Activated naive CD8-positive, alpha-beta T cell treated with anti-CD3 and anti-CD28 coated beads for 36 hours (primary cell): ENCODE data around the gene ARFRP1. TPM values are rescaled to one million over a fixed set of nuclear protein-coding genes. Genes with fewer than 3 reads are reported as not detected.
A peak's percentile ranks its signal among the peaks of the same experiment; 100 is the strongest.

Source experiments
- DNase-seq: peaks from one replicate; pipeline ENCODE4 v3.0.0; 2021
- H3K27ac Mint-ChIP-seq: one replicate; pipeline ENCODE4 v1.8.0; 2022; ENCODE audit warnings: mild to moderate bottlenecking, moderate library complexity, mixed read lengths
- H3K27me3 Mint-ChIP-seq: one replicate; pipeline ENCODE4 v1.8.0; 2022; ENCODE audit warnings: mild to moderate bottlenecking, mixed read lengths
- H3K36me3 Mint-ChIP-seq: one replicate; pipeline ENCODE4 v1.8.0; 2021; ENCODE audit warnings: mild to moderate bottlenecking, mixed read lengths
- H3K4me1 Mint-ChIP-seq: one replicate; pipeline ENCODE4 v1.8.0; 2021; ENCODE audit warnings: mixed read lengths
- H3K4me3 Mint-ChIP-seq: one replicate; pipeline ENCODE4 v1.8.0; 2022; ENCODE audit warnings: mild to moderate bottlenecking, moderate library complexity, mixed read lengths
- H3K9me3 Mint-ChIP-seq: one replicate; pipeline ENCODE4 v1.8.0; 2022; ENCODE audit warnings: mixed read lengths
- total RNA-seq, 2 experiments: library from RNA; stranded (reverse); gene quantifications; one replicate each; pipeline ENCODE4 v1.2.3, GENCODE V29; 2021

Gene ARFRP1
- total RNA-seq, 2 experiments from 2014 or later, result 49.5 to 50.1 TPM

GRCh38 chr20:63746751-63747315 is 39.1 kb upstream of the ARFRP1 start:
- H3K27ac Mint-ChIP-seq, result no peak overlapping the region
- peaks cover 14% of the 10 kb centered on the region for H3K4me1 Mint-ChIP-seq
- no peak for DNase-seq
- H3K27me3 Mint-ChIP-seq, result no peaks in the 10 kb centered on the region
- H3K4me3 Mint-ChIP-seq, result no peak overlapping the region
- H3K9me3 Mint-ChIP-seq, result no peaks in the 10 kb centered on the region
- H3K36me3 Mint-ChIP-seq, result no peaks in the 10 kb centered on the region

DNA sequence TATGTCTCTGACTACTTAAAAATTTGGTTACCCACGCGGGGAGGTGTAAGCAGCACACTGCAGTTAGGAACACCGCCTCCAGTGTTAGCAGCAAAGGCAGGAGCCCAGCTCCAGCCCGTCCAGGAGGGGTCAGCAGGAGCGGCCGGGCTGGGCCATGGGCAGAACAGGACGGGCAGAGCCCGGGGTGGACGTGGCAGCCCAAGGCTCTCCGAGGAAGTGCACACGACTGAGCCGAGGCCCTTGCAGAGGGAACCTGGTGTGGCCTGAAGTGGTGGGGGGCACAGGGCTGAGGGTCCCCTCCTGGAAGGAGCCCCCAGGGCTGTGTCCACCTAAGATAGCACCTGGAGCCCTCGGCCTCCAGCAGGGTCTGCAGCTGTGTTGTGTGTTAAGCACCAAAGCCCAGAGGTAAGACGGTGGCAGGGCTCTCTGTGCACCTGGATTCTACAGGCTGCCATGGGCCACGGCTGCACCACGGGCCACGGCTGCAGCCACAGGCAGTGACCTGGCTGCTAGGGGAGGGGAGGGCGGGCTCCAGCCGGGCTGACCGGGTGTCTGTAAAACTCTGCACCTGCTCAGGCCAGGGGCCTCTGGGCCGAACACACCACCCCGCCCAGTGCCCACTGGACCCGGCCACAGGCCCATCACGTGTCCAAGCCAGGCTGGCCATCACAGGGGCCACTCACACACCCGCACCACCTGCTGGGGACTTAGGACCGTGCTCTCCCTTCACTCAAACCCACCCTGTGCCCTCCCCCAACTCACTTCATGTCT is 38.4 kb upstream of the ARFRP1 start:
- no peak overlapping the region for H3K27ac Mint-ChIP-seq
- no peaks in the 10 kb centered on the region for H3K36me3 Mint-ChIP-seq
- H3K4me1 Mint-ChIP-seq, result peaks cover 11% of the 10 kb centered on the region
- no peaks in the 10 kb centered on the region for H3K9me3 Mint-ChIP-seq
- DNase-seq, result no peak
- no peaks in the 10 kb centered on the region for H3K27me3 Mint-ChIP-seq
- no peak overlapping the region for H3K4me3 Mint-ChIP-seq

- H3K27me3 Mint-ChIP-seq, result no peaks in the 10 kb centered on the region
- no peak overlapping the region for H3K4me3 Mint-ChIP-seq
- H3K27ac Mint-ChIP-seq, result no peak overlapping the region
- no peaks in the 10 kb centered on the region for H3K9me3 Mint-ChIP-seq
- peaks cover 4% of the 10 kb centered on the region for H3K4me1 Mint-ChIP-seq
- no peak for DNase-seq
- no peaks in the 10 kb centered on the region for H3K36me3 Mint-ChIP-seq
Observed at GRCh38 chr20:63745424-63745805, 37.6 kb upstream of the ARFRP1 start.

- no peak for DNase-seq
- H3K4me1 Mint-ChIP-seq, result peaks cover 3% of the 10 kb centered on the region
- no peaks in the 10 kb centered on the region for H3K27me3 Mint-ChIP-seq
- no peak overlapping the region for H3K4me3 Mint-ChIP-seq
- H3K36me3 Mint-ChIP-seq, result no peaks in the 10 kb centered on the region
- no peak overlapping the region for H3K27ac Mint-ChIP-seq
- no peaks in the 10 kb centered on the region for H3K9me3 Mint-ChIP-seq
Observed at GRCh38 chr20:63744574-63745423, 37.0 kb upstream of the ARFRP1 start.

- H3K27me3 Mint-ChIP-seq, result no peaks in the 10 kb centered on the region
- H3K9me3 Mint-ChIP-seq, result no peaks in the 10 kb centered on the region
Observed at GRCh38 chr20:63744158-63744557, 36.4 kb upstream of the ARFRP1 start.

DNA sequence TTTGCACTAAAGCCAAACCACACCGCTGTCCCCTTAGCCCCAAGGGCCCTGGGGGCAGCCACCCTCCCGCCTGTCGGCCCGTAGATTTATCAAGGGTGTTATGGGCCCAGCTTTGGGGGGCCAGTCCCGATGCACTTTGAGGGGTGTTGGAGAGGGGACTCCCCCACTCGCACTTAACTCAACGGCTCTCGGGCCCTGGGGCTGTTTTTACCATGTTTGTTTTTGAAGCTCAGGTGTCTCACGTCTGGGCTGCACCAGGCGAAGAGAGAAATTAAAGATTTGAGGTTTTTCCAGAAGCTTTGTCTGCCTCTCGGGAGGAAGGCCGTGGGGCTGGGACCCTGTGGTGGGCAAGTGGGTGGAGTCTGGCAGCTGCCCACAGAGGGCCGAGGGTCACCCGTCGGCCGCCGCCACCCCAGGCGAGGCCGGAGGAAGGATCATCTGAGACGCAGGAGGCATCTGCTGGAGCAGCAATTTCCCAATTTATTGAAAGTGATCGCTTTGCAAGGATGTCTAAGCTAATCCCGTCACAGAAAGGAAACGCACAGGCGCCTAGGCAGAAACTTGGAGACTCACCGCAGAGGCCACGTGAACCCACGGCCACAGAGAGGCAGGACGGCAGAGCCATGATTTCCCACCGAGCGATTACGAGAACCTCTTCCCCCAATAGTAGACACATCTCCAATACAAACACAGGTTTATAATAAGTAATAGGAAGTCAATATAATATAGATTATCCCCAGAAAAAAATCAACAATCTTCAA is 35.6 kb upstream of the ARFRP1 start:
- no peak overlapping the region for H3K4me3 Mint-ChIP-seq
- DNase-seq, result no peak
- H3K9me3 Mint-ChIP-seq, result no peaks in the 10 kb centered on the region
- H3K36me3 Mint-ChIP-seq, result no peaks in the 10 kb centered on the region
- H3K4me1 Mint-ChIP-seq, result no peaks in the 10 kb centered on the region
- H3K27me3 Mint-ChIP-seq, result no peaks in the 10 kb centered on the region
- H3K27ac Mint-ChIP-seq, result no peak overlapping the region

More at GRCh38 chr20:63744158-63744557, 36.4 kb upstream of the ARFRP1 start:
- Mint-ChIP-seq H3K4me3 (no peak overlapping the region), H3K27ac (no peak overlapping the region), H3K36me3 (no peaks in the 10 kb centered on the region), H3K4me1 (peaks cover 3% of the 10 kb centered on the region)
- no peak for DNase-seq

GRCh38 chr20:63742381-63743024 is 34.7 kb upstream of the ARFRP1 start:
- no peak overlapping the region for H3K27ac Mint-ChIP-seq
- H3K27me3 Mint-ChIP-seq, result no peaks in the 10 kb centered on the region
- H3K36me3 Mint-ChIP-seq, result no peaks in the 10 kb centered on the region
- no peaks in the 10 kb centered on the region for H3K9me3 Mint-ChIP-seq
- no peaks in the 10 kb centered on the region for H3K4me1 Mint-ChIP-seq
- no peak for DNase-seq
- H3K4me3 Mint-ChIP-seq, result no peak overlapping the region

- DNase-seq, result no peak
- no peaks in the 10 kb centered on the region for H3K27me3 Mint-ChIP-seq
- H3K4me3 Mint-ChIP-seq, result no peak overlapping the region
- H3K27ac Mint-ChIP-seq, result no peak overlapping the region
- H3K4me1 Mint-ChIP-seq, result peaks cover 4% of the 10 kb centered on the region
- H3K36me3 Mint-ChIP-seq, result no peaks in the 10 kb centered on the region
- no peaks in the 10 kb centered on the region for H3K9me3 Mint-ChIP-seq
Observed at GRCh38 chr20:63741676-63742380, 34.1 kb upstream of the ARFRP1 start.

DNA sequence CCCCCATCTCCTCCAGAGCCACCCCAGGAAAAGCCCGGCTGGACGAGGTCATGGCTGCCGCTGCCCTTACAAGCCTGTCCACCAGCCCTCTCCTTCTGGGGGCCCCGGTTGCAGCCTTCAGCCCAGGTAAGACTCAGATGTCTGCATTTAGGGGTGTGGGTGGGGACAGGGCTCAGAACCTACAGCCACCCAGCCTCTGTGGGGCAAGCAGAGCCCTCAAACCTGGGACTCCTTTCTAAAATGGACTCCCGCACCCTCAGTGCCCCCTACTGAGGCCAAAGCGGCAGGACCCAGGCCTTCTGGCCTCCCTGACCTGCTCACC is 33.5 kb upstream of the ARFRP1 start:
- peaks cover 9% of the 10 kb centered on the region for H3K4me1 Mint-ChIP-seq
- no peaks in the 10 kb centered on the region for H3K36me3 Mint-ChIP-seq
- peak overlapping the region; percentile 45 for H3K4me3 Mint-ChIP-seq
- H3K9me3 Mint-ChIP-seq, result no peaks in the 10 kb centered on the region
- H3K27me3 Mint-ChIP-seq, result no peaks in the 10 kb centered on the region
- no peak for DNase-seq
- no peak overlapping the region for H3K27ac Mint-ChIP-seq

GRCh38 chr20:63740627-63741353 is 33.0 kb upstream of the ARFRP1 start:
- H3K27me3 Mint-ChIP-seq, result no peaks in the 10 kb centered on the region
- peak overlapping the region; percentile 57 for H3K4me3 Mint-ChIP-seq
- no peak overlapping the region for H3K27ac Mint-ChIP-seq
- no peaks in the 10 kb centered on the region for H3K36me3 Mint-ChIP-seq
- no peaks in the 10 kb centered on the region for H3K9me3 Mint-ChIP-seq
- peaks cover 14% of the 10 kb centered on the region for H3K4me1 Mint-ChIP-seq
- peak; percentile 47 for DNase-seq

- Mint-ChIP-seq H3K36me3 (peaks cover 1% of the 10 kb centered on the region), H3K4me3 (peak overlapping the region; percentile 14), H3K27me3 (no peaks in the 10 kb centered on the region), H3K4me1 (peaks cover 17% of the 10 kb centered on the region), H3K27ac (no peak overlapping the region), H3K9me3 (no peaks in the 10 kb centered on the region)
- DNase-seq, result peak; percentile 55
Observed at GRCh38 chr20:63740070-63740626, 32.4 kb upstream of the ARFRP1 start.

DNA sequence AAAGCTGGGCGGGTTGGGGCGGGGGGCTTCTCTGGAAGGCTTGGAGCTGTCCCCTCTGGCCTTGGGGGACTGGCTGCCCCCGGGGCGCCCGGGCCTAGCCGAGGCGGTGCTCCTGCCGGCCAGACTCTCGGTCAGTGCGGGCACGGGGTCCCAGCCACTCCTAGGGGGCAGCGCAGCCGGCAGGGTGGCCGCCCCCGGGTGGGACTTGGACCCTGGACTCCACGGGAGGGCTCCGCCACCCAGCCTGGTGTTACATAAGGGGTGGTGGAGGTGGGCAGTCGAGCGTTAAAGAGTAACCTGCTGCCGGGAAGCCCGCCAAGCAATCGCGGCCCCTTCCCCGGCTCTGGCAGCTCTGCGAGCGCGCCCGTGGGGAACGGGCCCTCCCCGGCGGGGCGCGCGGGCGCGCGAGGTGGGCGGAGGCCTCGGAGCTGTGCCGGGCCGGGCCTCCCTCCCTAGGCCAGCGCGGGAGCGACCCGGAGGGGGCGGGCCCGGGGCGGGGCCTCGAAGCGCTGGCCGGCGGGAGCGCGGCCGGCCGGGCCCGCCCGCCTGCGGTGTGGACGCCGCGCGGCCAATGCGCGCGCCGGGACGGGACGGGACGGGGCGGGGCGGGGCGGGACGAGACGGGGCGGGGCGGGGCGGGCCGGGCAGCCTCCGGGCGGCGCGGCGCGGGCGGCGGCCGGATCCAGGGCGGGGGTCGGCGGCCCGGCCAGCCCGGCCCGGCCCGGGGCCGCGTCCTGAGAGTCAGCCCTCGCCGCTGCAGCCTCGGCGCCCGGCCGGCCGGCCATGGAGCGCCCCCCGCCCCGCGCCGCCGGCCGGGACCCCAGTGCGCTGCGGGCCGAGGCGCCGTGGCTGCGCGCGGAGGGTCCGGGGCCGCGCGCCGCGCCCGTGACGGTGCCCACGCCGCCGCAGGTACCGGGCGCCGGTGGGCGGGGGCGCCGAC is 31.6 kb upstream of the ARFRP1 start, which contains the start of gene SLC2A4RG:
Gene SLC2A4RG, plus strand, starts transcription at position 647 of the 940 bp plus-strand sequence. Its CDS starts 137 bp downstream, at position 784.
- Mint-ChIP-seq H3K9me3 (no peaks in the 10 kb centered on the region), H3K4me1 (peaks cover 18% of the 10 kb centered on the region), H3K4me3 (peak within 1 kb of the TSS; percentile 14), H3K27me3 (no peaks in the 10 kb centered on the region), H3K27ac (no peak within 1 kb of the TSS), H3K36me3 (peaks cover 1% of the 10 kb centered on the region)
- peak; percentile 76 for DNase-seq
